ENCODE measurements around the gene PDGFB. TPM values are rescaled to one million over a fixed set of nuclear protein-coding genes. Genes with fewer than 3 reads are reported as not detected.

PDGFB gene
- total and polyA plus RNA-seq, 10 donors, result 1.7 to 20.5 (median 8.5) TPM

DNA sequence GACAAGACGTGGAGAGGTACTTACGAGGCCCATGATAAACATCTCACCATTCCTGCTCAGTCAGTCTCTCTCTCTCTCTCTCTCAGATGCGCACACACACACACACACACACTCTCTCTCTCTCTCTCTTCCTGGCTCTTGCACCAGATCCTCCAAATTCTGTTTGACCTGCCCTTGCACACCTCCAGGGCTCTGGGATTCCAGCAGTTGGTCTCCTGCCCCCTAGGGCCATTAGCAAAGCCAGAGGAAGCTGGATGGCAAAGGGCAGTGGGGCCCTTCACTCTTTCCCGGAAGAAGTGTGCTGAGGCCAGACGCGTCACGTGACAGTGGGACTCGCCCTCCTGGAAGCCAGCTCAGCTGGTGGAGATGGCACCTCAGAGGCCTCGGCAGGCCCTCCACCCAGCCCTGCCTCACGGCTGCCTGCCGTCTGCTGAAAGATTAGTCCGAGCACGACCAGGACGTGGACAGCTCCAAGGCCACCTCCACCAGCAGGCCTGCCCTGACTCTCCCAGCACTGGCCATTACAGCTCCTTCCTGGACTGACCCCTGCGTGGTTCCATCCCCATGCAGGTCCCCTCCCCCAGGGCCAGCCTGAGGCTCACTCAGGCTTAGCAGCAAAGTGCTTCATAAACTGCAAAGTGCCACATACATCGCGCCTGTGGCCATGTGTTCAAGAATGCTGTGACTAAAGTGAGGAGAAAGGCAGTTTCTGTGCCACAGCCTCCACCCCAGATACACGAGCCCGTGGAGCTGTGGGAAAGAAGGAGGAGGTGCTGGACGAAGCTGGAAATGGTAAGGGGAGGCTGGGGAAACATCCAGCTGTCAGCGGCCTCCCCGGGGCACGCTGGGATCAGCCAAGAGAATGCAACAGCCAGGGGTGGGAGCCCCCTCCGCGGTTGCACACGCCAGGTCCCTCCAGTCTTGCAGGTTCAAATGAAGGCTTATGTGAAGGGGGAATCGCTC lies 3.7 kb downstream of the PDGFB start:
- Histone ChIP-seq H3K36me3 (no peaks in the 10 kb centered on the region), H3K27me3 (replicated peaks in 1 of 7) (peaks cover 0 to 98% (median 52%) of the 10 kb centered on the region in 7 donors), H3K9me3 (no peaks in the 10 kb centered on the region), H3K27ac (peak overlapping the region in 7 of 8 donors; percentile 29 to 86 (median 72)), H3K4me1 (peaks cover 36 to 95% (median 72%) of the 10 kb centered on the region in 6 donors), H3K4me3 (peak overlapping the region in 7 of 8 donors; percentile 35 to 72 (median 55))
- TF ChIP-seq POLR2AphosphoS5 (IDR thresholded peaks at IDR 0.05) (peak; percentile 39 to 66 (median 65)), POLR2A (IDR thresholded peaks at IDR 0.05) (no peak)
- 20 to 27% (median 21%) methylated on average over 22 to 27 of the region's 27 CpGs for WGBS, 5 donors
- no peak for DNase-seq
- intact Hi-C loops (cut with DNase I; ENCODE audit: low total_unique reads), result no loop called here

DNA sequence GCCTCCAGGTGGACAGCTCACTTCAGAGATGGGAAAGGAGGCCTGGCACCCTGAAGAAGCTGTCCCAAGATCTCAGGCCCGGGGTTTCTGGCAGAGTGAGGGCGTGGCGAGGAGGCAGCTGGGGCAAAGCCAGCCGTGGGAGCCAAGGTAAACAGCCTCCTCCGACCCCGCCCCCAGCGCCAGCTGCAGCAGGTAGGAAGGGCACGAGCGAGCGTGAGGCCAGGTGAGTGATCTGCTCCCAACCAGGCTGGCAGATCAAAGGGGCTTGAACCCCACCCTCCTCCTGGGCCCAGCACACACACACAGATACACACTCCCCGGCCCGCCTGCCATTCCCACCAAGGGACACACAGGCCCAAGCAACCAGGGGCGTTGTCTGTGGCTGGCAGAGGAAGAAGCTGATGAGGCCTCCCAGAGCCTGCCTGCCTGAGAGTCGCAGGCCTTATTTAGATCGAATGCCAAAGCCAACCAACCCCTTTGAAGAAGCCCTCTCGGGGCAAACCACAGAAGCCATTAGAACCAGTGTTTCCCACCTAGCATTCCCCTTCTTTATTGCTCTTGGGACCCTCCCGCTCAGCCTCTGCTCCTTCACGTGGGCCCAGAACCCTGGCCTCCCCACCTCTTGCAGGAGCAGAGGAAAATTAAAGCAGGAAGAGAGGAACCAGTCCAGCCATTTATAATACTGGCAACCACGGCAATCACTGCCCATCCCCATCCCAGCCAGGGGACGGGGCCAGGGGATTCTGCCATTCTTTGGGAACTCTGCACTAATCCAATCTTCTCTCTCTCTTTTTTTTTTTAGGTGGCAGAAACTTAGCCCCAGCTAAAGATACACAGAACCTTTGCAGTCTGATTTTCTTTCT lies 5.0 kb downstream of the PDGFB start:
- H3K36me3 ChIP-seq, result no peaks in the 10 kb centered on the region
- H3K27me3 ChIP-seq (replicated peaks in 1 of 7), result peaks cover 0 to 98% (median 48%) of the 10 kb centered on the region in 7 donors
- H3K4me3 ChIP-seq, result peak overlapping the region in 1 of 8 donors; percentile 72
- DNase-seq, result no peak
- TF ChIP-seq POLR2A (IDR thresholded peaks at IDR 0.05), result no peak
- TF ChIP-seq POLR2AphosphoS5 (IDR thresholded peaks at IDR 0.05), result peak in 2 of 3 donors; percentile 5 to 18
- H3K4me1 ChIP-seq, result peaks cover 44 to 95% (median 74%) of the 10 kb centered on the region in 6 donors
- peak overlapping the region in 5 of 8 donors; percentile 26 to 86 (median 72) for H3K27ac ChIP-seq
- H3K9me3 ChIP-seq, result no peaks in the 10 kb centered on the region
- intact Hi-C loops (cut with DNase I; ENCODE audit: low total_unique reads), result no loop called here
- WGBS, 5 donors, result 37 to 70% (median 65%) methylated on average over 12 to 20 of the region's 20 CpGs

DNA sequence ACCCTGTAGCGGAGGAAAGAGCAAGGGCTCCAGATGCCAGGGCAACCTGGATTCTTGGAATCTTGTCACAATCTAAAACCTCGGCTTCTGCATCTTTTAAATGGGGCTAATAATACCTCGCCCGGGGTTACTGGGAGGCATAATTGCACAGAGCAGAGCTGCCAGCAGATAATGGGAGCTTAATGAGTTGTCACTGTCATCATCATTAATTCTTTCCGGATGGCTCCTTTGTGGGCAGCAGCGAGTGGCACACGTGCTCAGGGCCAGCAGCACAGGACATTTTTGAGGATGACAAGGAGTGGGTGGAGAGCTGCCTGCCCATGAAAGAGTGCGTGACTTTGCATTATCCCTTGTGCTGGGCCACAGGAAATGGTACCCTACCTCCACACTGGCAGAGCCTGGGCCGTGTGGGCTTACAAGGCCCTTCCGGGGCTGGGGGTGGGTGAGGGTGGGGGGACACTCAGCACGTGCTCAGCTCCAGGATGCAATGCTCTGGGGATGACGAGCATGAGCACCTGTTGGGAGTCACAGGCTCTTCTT lies 5.7 kb downstream of the PDGFB start:
- no peak overlapping the region for H3K4me3 ChIP-seq
- intact Hi-C loops (cut with DNase I; ENCODE audit: low total_unique reads), result no loop called here
- H3K4me1 ChIP-seq, result peaks cover 52 to 95% (median 76%) of the 10 kb centered on the region in 6 donors

DNA sequence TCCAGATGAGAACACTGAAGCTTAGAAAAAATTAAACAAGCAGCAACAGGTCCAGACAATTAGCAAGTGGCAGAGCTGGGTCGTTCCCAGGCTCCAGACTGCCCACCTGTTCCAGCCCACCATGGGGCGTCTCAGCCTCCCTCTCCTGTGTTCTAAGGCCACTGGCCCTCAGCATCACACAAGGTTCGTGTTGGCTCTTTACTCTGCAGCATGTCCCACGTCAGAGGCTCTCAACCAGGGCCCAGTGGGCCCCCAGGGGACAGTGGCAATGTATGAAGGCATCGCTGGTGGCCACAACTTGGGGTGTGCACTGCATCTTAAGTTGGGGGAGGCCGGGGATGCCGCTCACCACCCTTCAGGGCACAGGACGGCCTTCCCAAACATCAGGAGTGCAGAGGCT lies 6.2 kb downstream of the PDGFB start:
- H3K27me3 ChIP-seq (replicated peaks in 1 of 7), result peaks cover 0 to 98% (median 47%) of the 10 kb centered on the region in 7 donors
- no peak for TF ChIP-seq POLR2AphosphoS5 (IDR thresholded peaks at IDR 0.05)
- no peak for TF ChIP-seq POLR2A (IDR thresholded peaks at IDR 0.05)
- TF ChIP-seq, protein P1, sequence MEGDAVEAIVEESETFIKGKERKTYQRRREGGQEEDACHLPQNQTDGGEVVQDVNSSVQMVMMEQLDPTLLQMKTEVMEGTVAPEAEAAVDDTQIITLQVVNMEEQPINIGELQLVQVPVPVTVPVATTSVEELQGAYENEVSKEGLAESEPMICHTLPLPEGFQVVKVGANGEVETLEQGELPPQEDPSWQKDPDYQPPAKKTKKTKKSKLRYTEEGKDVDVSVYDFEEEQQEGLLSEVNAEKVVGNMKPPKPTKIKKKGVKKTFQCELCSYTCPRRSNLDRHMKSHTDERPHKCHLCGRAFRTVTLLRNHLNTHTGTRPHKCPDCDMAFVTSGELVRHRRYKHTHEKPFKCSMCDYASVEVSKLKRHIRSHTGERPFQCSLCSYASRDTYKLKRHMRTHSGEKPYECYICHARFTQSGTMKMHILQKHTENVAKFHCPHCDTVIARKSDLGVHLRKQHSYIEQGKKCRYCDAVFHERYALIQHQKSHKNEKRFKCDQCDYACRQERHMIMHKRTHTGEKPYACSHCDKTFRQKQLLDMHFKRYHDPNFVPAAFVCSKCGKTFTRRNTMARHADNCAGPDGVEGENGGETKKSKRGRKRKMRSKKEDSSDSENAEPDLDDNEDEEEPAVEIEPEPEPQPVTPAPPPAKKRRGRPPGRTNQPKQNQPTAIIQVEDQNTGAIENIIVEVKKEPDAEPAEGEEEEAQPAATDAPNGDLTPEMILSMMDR (IDR thresholded peaks at IDR 0.05 in 8 of 11, conservative IDR thresholded peaks at IDR 0.05 in 3 of 11), result no peak

More for the DNA sequence above, 5.7 kb downstream of the PDGFB start:
- Histone ChIP-seq H3K27ac (peak overlapping the region in 4 of 8 donors; percentile 63 to 86 (median 74)), H3K9me3 (no peaks in the 10 kb centered on the region), H3K27me3 (replicated peaks in 1 of 7) (peaks cover 0 to 98% (median 52%) of the 10 kb centered on the region in 7 donors), H3K36me3 (no peaks in the 10 kb centered on the region)
- no peak for DNase-seq
- TF ChIP-seq POLR2AphosphoS5 (IDR thresholded peaks at IDR 0.05) (no peak), POLR2A (IDR thresholded peaks at IDR 0.05) (no peak)
- TF ChIP-seq, protein P1 (IDR thresholded peaks at IDR 0.05 in 8 of 11, conservative IDR thresholded peaks at IDR 0.05 in 3 of 11), result no peak
- 64 to 83% (median 68%) methylated on average over 7 to 12 of the region's 12 CpGs for WGBS, 5 donors

More for the DNA sequence above, 6.2 kb downstream of the PDGFB start:
- Histone ChIP-seq H3K4me3 (no peak overlapping the region), H3K27ac (peak overlapping the region in 1 of 8 donors; percentile 77), H3K9me3 (no peaks in the 10 kb centered on the region), H3K36me3 (no peaks in the 10 kb centered on the region), H3K4me1 (peaks cover 51 to 95% (median 76%) of the 10 kb centered on the region in 6 donors)
- intact Hi-C loops (cut with DNase I; ENCODE audit: low total_unique reads), result no loop called here
- no peak for DNase-seq
- 58 to 82% (median 76%) methylated on average over 4 to 8 of the region's 8 CpGs for WGBS, 5 donors
